HG03025 (cell line): ENCODE results near the gene BAIAP2.

Experiments used
- ATAC-seq: cut with Tn5 transposase; IDR thresholded peaks from one replicate; pipeline ENCODE4 v1.9.1; 2021; ENCODE audit warnings: mild to moderate bottlenecking, moderate library complexity; ENCODE audit not compliant: unreplicated experiment, low FRiP score

BAIAP2 gene

GRCh38 chr17:81120695-81121621 is 86.0 kb downstream of the BAIAP2 start:
- ATAC-seq, result no peak

- no peak for ATAC-seq
Observed at GRCh38 chr17:81121841-81122733, 87.1 kb downstream of the BAIAP2 start.

GRCh38 chr17:81123052-81124048 is 88.4 kb downstream of the BAIAP2 start:
- no peak for ATAC-seq

GRCh38 chr17:81124377-81124776 is 89.4 kb downstream of the BAIAP2 start:
- no peak for ATAC-seq

- ATAC-seq, result no peak
Observed at GRCh38 chr17:81125573-81126081, 90.7 kb downstream of the BAIAP2 start.

- ATAC-seq, result no peak
Observed at GRCh38 chr17:81126281-81127132, 91.6 kb downstream of the BAIAP2 start.

GRCh38 chr17:81127133-81127455 is 92.1 kb downstream of the BAIAP2 start:
- ATAC-seq, result no peak

- ATAC-seq, result no peak
Observed at GRCh38 chr17:81127526-81128177, 92.7 kb downstream of the BAIAP2 start.

GRCh38 chr17:81128338-81128737 is 93.4 kb downstream of the BAIAP2 start:
- ATAC-seq, result no peak

- ATAC-seq, result no peak
Observed at GRCh38 chr17:81128774-81129173, 93.8 kb downstream of the BAIAP2 start.

GRCh38 chr17:81129289-81129688 is 94.3 kb downstream of the BAIAP2 start:
- no peak for ATAC-seq

GRCh38 chr17:81129711-81130367 is 94.9 kb downstream of the BAIAP2 start:
- no peak for ATAC-seq

GRCh38 chr17:81130385-81131361 is 95.7 kb downstream of the BAIAP2 start:
- no peak for ATAC-seq

GRCh38 chr17:81131486-81132196 is 96.7 kb downstream of the BAIAP2 start:
- ATAC-seq, result no peak

GRCh38 chr17:81132197-81132540 is 97.2 kb downstream of the BAIAP2 start:
- no peak for ATAC-seq
